Epithelial cell of proximal tubule (primary cell): Measurements from ENCODE around the gene KLF8. TPM values are rescaled to one million over a fixed set of nuclear protein-coding genes. Genes with fewer than 3 reads are reported as not detected.

Experiments used
- DNase-seq: peaks from one replicate; pipeline ENCODE4 v3.0.0-alpha.2; 2011; ENCODE audit warnings: low read depth
- H3K4me3 ChIP-seq: 2 replicates; pipeline ENCODE4 v1.5.1; 2011; ENCODE audit warnings: low read depth, mild to moderate bottlenecking, low read length
- total RNA-seq: library from RNA; depleted of rRNA; stranded (reverse); fragments of >200 nt; gene quantifications from 2 replicates; pipeline ENCODE4 v1.2.3, GENCODE V29; 2015
- TF ChIP-seq, protein P1 (sequence below): conservative IDR thresholded peaks from 2 replicates; pipeline ENCODE4 v1.5.1; 2012; ENCODE audit warnings: low read depth, mild to moderate bottlenecking, low read length

The KLF8 gene
- total RNA-seq, 1 donor from 2014 or later, result 1.5 TPM

- no peak overlapping the region for H3K4me3 ChIP-seq
- DNase-seq, result no peak
- TF ChIP-seq, protein P1, sequence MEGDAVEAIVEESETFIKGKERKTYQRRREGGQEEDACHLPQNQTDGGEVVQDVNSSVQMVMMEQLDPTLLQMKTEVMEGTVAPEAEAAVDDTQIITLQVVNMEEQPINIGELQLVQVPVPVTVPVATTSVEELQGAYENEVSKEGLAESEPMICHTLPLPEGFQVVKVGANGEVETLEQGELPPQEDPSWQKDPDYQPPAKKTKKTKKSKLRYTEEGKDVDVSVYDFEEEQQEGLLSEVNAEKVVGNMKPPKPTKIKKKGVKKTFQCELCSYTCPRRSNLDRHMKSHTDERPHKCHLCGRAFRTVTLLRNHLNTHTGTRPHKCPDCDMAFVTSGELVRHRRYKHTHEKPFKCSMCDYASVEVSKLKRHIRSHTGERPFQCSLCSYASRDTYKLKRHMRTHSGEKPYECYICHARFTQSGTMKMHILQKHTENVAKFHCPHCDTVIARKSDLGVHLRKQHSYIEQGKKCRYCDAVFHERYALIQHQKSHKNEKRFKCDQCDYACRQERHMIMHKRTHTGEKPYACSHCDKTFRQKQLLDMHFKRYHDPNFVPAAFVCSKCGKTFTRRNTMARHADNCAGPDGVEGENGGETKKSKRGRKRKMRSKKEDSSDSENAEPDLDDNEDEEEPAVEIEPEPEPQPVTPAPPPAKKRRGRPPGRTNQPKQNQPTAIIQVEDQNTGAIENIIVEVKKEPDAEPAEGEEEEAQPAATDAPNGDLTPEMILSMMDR, result no peak
Measured at GRCh38 chrX:56226980-56227379, 5.2 kb upstream of the KLF8 start.

GRCh38 chrX:56228914-56229313 is 3.2 kb upstream of the KLF8 start:
- no peak for DNase-seq
- TF ChIP-seq, protein P1, result no peak
- no peak overlapping the region for H3K4me3 ChIP-seq

DNA sequence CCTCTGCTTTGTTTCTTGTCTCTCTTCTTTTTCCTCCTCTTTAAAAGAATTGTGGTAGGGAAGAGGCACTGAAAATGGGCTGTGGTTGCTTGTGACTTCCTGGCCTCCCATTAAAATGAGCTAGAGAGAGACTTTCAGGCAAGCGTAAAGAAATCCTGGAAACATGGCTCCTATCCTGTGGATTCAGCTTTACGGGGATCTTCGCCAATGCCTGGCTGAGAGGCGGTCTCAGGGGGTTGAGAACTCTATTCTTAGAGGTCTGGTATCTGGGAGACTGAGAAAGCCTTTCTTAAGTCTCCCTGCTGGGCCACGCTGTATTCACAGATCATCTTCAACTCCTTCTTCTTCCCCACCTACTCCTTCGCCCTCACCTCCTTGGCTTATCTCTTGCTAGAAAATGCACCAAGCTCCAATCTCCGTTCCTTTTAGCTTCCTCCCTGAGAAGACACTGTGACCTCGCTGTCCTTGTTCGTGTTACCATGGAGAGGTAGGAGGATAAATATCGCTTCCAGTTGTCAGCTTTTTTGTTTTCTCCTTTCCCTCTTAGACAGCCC is 542 bp upstream of the KLF8 start:
- TF ChIP-seq, protein P1, result no peak
- no peak for DNase-seq
- peak overlapping the region; percentile 66 for H3K4me3 ChIP-seq

DNA sequence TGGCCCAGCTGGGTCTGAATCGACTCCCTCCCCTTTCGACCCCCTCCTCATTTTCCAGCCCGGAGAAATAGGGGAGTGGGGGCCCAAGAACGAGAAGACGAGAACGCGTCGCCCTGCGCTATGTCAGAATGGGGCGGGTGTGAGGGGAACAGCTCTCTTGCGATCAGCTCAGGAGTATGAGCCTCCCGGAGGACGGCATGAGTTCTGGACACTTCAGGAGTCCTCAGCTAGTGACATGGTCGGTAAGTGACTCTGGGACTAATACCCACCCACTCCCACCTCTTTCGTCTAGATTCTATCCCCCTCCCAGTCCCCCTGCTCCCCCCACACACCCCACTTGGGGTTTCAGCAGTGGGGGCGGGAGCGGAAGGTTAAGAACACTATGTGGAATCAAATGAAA is 944 bp downstream of the KLF8 start:
- TF ChIP-seq, protein P1, result no peak
- no peak for DNase-seq
- H3K4me3 ChIP-seq, result peak overlapping the region; percentile 66

DNA sequence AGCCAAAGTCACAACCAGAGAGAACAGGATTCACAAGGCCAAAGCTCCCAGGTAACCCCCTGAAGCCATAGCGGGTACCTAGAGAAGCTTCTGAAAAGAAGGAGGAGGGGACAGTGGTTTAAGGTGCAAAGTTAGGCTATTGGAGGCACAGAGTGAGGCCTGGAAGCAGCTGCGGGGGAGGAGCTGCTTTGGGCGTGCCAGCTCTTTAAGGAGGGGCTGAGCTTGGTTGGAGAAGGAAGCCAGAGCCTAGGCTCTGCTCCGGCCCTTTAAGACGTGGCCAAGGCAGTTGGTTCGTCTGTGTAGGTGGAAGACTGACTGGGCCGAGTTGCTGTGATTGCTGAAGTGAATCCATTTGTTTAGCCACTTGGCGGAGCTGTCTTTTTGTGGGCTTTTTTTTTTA is 1.5 kb downstream of the KLF8 start:
- H3K4me3 ChIP-seq, result peak overlapping the region; percentile 66
- TF ChIP-seq, protein P1, result peak; percentile 30
- peak; percentile 41 for DNase-seq

GRCh38 chrX:56248492-56248891 is 16.3 kb downstream of the KLF8 start:
- TF ChIP-seq, protein P1, result peak; percentile 68
- no peak overlapping the region for H3K4me3 ChIP-seq

More at GRCh38 chrX:56248492-56248891, 16.3 kb downstream of the KLF8 start:
- DNase-seq, result no peak
